HG03520 (cell line): ENCODE measurements around the gene PTPN21.
A peak's percentile ranks its signal among the peaks of the same experiment; 100 is the strongest.

Experiments used
- ATAC-seq: cut with Tn5 transposase; IDR thresholded peaks from one replicate; pipeline ENCODE4 v1.9.1; 2021; ENCODE audit warnings: mild to moderate bottlenecking, moderate library complexity; ENCODE audit not compliant: unreplicated experiment

Gene PTPN21

GRCh38 chr14:88507208-88507607 is 47.6 kb downstream of the PTPN21 start:
- ATAC-seq: no peak

- ATAC-seq: no peak
Observed at GRCh38 chr14:88505621-88506020, 49.2 kb downstream of the PTPN21 start.

DNA sequence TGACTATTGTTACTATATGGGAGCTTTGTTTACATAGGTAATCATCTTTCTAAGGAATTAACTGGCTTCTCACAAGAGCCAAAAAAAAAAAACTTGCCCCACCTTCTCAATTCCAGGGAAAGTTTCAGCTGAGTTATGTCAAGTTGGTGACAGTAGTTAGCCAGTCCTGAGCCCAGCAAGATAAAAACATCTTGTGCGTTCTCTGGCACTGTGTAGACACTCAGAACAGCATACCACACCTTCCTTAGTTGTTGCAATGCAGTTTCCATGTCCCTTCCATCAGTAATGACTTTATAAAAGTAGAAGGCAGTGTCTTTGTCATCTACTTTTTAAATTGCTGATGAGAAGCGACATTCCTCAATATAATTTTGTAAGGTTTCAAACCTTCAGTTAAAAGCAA is 50.2 kb downstream of the PTPN21 start:
- ATAC-seq: no peak

DNA sequence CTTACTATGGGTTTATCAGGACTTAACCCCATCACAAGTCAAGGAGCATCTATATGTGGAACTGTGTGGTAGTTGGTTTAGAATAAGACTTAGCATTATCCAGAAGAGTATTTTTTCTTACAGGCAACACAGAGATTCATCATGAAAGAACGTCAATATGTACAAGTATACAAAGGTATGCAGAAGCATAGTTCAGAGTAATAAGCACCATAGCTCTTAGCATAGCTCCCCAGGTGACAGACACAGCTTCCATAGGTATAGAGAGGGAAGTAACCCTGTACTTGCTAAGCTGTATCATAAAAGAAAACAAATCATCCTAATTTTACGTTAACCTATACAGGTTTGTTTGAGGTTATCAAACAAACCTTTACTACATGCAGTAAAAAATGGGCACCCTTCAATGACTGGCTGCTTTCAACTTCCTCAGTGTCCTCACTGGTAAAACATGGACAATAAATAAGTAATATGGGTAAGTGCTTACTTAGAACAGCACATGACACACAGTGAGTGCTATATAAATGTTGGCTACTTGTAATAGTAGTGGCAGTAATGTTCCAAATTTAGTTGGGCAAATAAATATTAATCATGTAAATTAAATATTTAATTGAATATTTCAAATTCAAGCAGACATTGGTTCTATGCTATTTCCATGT is 50.9 kb downstream of the PTPN21 start:
- no peak for ATAC-seq

- no peak for ATAC-seq
Observed at GRCh38 chr14:88502740-88503139, 52.1 kb downstream of the PTPN21 start.

DNA sequence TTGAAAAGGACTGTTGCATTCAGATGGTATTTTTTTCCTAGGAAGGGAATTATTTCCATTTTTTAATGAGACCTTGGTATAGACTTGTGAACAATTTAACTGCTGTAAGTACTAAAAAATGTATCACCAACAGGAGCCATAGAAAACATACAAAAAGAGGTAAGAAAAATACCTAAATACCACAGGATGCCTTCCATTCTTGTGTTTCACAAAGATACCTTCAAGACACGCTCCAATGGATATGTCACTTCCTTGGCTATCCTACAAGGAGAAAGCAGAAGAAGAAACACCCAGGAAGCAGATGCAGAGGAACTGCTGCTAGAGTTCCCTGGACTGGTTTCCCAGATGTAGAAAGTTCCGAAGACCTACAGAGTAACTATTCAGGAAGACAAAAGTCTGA is 54.2 kb downstream of the PTPN21 start:
- no peak for ATAC-seq

- ATAC-seq: no peak
Observed at GRCh38 chr14:88499225-88499624, 55.6 kb downstream of the PTPN21 start.

DNA sequence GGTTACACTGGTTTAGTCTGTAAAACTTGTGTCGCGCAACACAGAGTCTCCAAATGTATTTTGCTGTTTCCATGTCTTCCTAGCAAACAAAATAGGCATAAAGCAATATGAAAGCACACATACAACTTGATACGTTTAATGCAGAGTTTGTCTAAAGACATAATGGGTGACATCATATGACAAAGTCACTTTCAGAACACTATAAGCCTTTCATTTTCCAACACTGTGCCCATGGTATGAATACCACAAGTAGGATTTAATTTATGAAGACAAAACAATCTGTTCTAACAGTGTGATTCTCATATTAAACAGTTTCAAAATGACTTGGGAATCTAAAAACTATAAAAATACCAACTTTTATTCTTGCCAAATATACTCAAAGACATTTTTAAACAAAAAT is 58.4 kb downstream of the PTPN21 start:
- ATAC-seq: no peak

GRCh38 chr14:88493392-88494185 is 61.2 kb downstream of the PTPN21 start:
- no peak for ATAC-seq

DNA sequence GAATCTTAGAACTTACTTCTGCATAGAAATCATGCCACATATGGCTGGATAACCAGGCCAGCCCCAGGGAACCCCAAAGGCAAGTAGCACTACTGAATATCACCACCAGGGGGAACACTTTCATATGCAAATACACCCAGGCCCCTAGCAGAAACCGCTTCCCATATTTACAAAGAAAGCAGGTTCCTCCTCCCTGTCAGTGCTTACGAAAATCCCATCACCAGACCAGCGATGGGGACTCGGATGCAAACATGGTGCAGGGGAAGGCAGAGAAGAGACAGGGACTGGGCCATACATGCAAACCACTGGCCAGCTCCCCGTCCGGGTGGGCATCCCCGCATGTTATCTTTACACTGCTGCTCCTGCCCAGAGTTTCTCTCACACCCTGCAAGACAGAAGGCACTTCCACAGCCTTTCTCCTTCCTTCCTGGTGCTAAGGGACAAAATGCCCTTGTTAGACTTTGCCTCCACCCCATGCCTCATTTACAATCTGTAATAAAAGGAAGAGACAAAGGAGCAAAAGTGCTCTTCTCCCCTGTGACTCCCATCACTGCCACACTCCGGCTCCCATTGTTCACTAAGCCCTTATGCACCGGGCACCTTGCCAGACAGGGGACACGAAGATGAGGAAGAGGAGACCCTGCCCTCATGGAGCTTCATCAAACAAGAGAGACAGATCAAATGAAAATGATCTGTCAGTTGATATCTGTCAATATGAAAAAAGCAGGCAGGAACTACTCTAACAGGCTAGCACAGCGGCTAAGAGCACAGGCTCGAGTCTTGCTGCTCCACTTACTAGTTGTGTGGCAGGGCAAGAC is 62.3 kb downstream of the PTPN21 start:
- ATAC-seq: peak; percentile 87

DNA sequence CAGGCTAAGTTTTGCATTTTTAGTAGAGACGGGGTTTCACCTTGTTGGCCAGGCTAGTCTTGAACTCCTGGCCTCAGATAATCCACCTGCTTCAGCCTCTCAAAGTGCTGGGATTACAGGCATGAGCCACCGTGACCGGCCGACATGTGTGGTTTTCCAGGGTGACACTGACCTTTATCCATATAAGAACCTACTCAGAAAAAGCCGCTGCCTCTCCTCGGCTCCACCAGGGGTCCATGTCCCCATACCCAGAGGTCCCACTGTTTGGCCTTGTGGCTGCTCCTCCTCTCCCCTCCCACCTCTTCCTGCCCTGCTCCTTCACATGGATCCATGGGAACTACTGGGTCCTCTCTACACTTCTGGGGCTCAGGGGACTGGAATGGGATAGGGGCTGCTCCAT is 64.6 kb downstream of the PTPN21 start:
- no peak for ATAC-seq

DNA sequence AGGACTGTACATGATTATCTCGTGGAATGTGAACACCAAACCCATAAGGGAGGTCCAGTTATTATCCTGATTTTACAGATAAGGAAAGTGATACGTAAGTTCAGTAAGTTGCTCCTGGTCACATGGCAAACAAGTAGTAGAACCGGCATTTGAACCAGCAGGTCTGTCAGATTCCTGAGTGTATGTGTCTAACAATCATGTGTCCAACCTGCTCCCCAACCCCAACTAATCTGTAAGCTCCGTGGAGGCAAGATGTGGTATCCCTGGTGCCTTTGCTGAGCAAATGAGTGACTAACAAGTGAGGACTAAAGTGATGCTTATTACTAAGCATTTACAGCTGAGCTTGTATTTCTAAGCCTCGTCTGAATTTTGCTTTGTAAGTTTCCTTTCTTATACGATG is 65.9 kb downstream of the PTPN21 start:
- ATAC-seq: no peak

GRCh38 chr14:88488081-88488480 is 66.7 kb downstream of the PTPN21 start:
- ATAC-seq: no peak

- no peak for ATAC-seq
Observed at GRCh38 chr14:88482524-88482923, 72.3 kb downstream of the PTPN21 start.

DNA sequence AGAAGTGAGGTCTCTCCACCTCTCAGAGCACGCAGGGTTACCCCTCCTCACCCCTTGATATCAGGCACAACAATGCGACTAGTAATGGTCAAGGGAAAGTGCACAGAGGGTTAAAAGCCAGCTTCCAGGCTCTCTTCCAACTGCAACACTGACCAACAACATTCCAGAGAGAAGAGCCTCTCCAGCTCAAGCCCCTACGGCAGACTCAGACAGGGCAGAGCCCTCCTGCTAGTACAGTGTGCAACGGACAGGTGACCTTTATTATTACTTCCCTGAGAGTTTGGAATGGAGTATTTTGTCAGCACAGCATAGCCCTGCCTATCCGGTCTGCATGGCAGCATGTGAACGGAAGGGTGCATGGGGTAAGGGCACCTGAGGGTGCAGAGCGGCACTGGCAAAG is 73.0 kb downstream of the PTPN21 start:
- no peak for ATAC-seq

- no peak for ATAC-seq
Observed at GRCh38 chr14:88481059-88481458, 73.7 kb downstream of the PTPN21 start.

DNA sequence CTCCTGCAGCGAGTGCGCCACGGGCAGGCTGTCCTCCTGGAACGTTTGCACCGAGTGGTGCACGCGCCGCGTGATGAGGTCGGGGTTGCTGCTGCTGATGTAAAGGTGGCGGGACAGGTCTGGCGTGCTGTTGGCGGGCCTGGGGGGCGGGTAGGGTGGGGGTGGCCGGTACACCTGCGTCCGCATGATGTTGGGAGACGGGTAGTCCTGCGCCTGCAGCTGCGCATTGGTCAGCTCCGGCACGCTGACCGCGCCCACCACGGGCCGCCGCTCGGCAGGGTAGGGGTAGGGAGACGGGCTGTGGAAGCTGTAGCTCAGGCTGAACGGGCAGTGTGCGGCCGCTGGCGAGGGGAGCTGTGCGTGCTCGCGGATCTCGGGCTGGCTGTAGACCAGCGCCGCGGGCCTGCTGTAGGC is 75.2 kb downstream of the PTPN21 start:
- no peak for ATAC-seq

GRCh38 chr14:88478931-88479330 is 75.9 kb downstream of the PTPN21 start:
- ATAC-seq: no peak

DNA sequence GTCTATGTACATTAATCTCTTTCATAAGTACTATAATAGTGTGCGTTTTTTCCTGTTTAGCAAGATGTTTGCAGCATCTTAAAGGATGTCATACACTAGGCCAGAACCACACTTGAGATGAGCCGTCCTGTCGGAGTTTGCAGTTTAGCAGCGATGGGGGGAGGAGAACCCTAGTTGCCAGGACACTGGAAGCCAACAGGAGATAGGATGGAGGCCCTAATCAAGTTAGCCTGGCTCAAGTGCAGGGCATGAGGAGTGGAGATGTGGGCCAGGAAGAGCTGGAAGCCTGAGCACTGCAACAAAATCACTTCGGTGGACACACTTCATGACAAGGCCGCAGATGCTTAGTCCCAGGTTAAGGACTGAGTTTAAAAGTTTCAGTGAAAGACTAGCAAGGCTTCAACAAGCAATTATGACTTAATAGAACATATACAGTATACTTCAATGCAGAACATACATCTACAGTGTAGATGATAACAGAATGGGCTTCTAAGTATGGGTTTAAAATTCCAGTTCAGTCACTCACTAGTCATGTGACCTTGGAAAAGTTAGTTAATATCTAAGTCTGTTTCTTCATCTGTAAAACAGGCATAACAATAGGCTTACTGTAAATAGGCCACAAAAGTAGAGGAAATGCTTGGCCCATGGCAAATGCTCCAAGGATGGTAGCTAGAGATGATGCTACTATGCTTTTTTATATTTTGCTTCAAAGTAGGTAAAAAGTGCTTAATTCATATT is 77.1 kb downstream of the PTPN21 start:
- no peak for ATAC-seq

- no peak for ATAC-seq
Observed at GRCh38 chr14:88476825-88477224, 78.0 kb downstream of the PTPN21 start.

DNA sequence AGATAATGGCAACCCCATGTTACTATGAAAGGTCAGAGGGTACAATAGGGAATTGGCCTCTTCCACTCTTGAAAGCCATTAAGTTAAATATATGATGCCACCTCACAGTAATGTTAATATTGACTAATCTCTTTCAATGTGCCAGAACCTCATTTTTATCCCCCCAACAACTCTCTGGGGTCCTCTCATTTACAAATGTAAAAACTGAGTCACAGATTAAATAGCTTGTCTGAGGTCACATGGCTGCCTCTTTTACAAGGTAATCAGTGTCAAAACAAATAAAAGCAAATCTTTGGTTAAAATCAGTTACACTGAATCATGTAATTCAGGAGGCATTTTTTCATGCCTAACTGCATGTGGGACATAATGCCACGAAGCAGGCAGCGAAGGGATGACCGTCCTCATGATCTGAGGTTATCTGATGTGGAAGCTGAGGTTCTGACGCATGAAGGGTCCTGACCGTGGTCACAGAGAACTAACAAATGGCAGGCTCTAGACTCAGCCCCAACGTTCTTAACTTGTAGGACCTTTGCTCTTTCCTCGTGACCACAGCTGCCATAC is 78.5 kb downstream of the PTPN21 start:
- no peak for ATAC-seq
